HG03064 (cell line): ENCODE data around the gene RNMT.
"Not testable (repeated sequence)": the region's sequence is repeated elsewhere in the genome, so short reads cannot be mapped to it uniquely, and the experiment has no call there.

Experiments used
- ATAC-seq: cut with Tn5 transposase; IDR thresholded peaks from one replicate; pipeline ENCODE4 v1.9.1; 2021; ENCODE audit warnings: low read depth; ENCODE audit not compliant: unreplicated experiment

The RNMT gene

GRCh38 chr18:13730481-13730880 is 4.0 kb downstream of the RNMT start:
- no peak for ATAC-seq

- ATAC-seq, result no peak
Observed at GRCh38 chr18:13735681-13736080, 9.2 kb downstream of the RNMT start.

- ATAC-seq, result no peak
Observed at GRCh38 chr18:13745696-13746095, 19.2 kb downstream of the RNMT start.

- no peak for ATAC-seq
Observed at GRCh38 chr18:13746633-13747032, 20.2 kb downstream of the RNMT start.

- not testable (repeated sequence) for ATAC-seq
Observed at GRCh38 chr18:13751599-13751998, 25.1 kb downstream of the RNMT start.

- ATAC-seq, result no peak
Observed at GRCh38 chr18:13756261-13756660, 29.8 kb downstream of the RNMT start.

- ATAC-seq, result no peak
Observed at GRCh38 chr18:13756671-13757070, 30.2 kb downstream of the RNMT start.

- no peak for ATAC-seq
Observed at GRCh38 chr18:13758622-13759021, 32.1 kb downstream of the RNMT start.

- no peak for ATAC-seq
Observed at GRCh38 chr18:13760047-13760446, 33.6 kb downstream of the RNMT start.

- no peak for ATAC-seq
Observed at GRCh38 chr18:13762690-13763439, 36.4 kb downstream of the RNMT start.

- ATAC-seq, result no peak
Observed at GRCh38 chr18:13775058-13775457, 48.6 kb downstream of the RNMT start.

GRCh38 chr18:13791181-13791580 is 64.7 kb downstream of the RNMT start:
- ATAC-seq, result no peak

GRCh38 chr18:13793819-13794218 is 67.3 kb downstream of the RNMT start:
- no peak for ATAC-seq

- no peak for ATAC-seq
Observed at GRCh38 chr18:13796515-13796914, 70.0 kb downstream of the RNMT start.

- ATAC-seq, result no peak
Observed at GRCh38 chr18:13797157-13797611, 70.7 kb downstream of the RNMT start.

- ATAC-seq, result no peak
Observed at GRCh38 chr18:13799396-13799795, 72.9 kb downstream of the RNMT start.

GRCh38 chr18:13800505-13801259 is 74.2 kb downstream of the RNMT start:
- ATAC-seq, result no peak

GRCh38 chr18:13801260-13801601 is 74.8 kb downstream of the RNMT start:
- no peak for ATAC-seq

- ATAC-seq, result no peak
Observed at GRCh38 chr18:13804305-13804704, 77.8 kb downstream of the RNMT start.

- ATAC-seq, result no peak
Observed at GRCh38 chr18:13808294-13809042, 82.0 kb downstream of the RNMT start.

GRCh38 chr18:13809043-13809430 is 82.6 kb downstream of the RNMT start:
- ATAC-seq, result no peak
